GM12878 (cell line): ENCODE data around the gene PIP4K2B. TPM values are rescaled to one million over a fixed set of nuclear protein-coding genes. Genes with fewer than 3 reads are reported as not detected.
A peak's percentile ranks its signal among the peaks of the same experiment; 100 is the strongest.

Experiments
- ATF7 ChIP-seq: fragments of 450-650 bp; IDR thresholded peaks from 2 replicates; pipeline ENCODE4 v1.6.1; 2016; ENCODE audit warnings: low read depth, mild to moderate bottlenecking
- CBFB ChIP-seq: IDR thresholded peaks from 2 replicates; pipeline ENCODE4 v1.6.1; 2016; ENCODE audit warnings: antibody characterized with exemption, low read depth
- CHD1 ChIP-seq: IDR thresholded peaks from 2 replicates; pipeline ENCODE4 v1.6.1; 2012; ENCODE audit warnings: low read depth, low read length, improper control_type of control experiment
- CREB1 ChIP-seq: IDR thresholded peaks from 2 replicates; pipeline ENCODE4 v1.6.1; 2012; ENCODE audit warnings: low read depth, mild to moderate bottlenecking, inconsistent platforms
- EGR1 ChIP-seq, 2 experiments: IDR thresholded peaks; 1 replicate in 1 of 2; 2 replicates in 1 of 2; pipeline ENCODE4 v1.6.1; 2011 to 2012; ENCODE audit warnings: low read depth in 2 of 2, low read length in 2 of 2, borderline replicate concordance in 1 of 2, mild to moderate bottlenecking in 1 of 2, moderate library complexity in 1 of 2
- HDAC6 ChIP-seq: fragments of 200-600 bp; sonication (generic); IDR thresholded peaks from one replicate; pipeline ENCODE4 v1.8.0; 2017; ENCODE audit warnings: antibody characterized with exemption; ENCODE audit not compliant: unreplicated experiment
- MEF2A ChIP-seq: IDR thresholded peaks from 2 replicates; pipeline ENCODE4 v1.6.1; 2011; ENCODE audit warnings: low read depth, mild to moderate bottlenecking, low read length, moderate library complexity; ENCODE audit not compliant: insufficient read depth
- MYB ChIP-seq: fragments of 150-350 bp; IDR thresholded peaks from 2 replicates; pipeline ENCODE4 v1.6.1; 2014; ENCODE audit warnings: mild to moderate bottlenecking, low read depth, low read length, borderline replicate concordance
- MYC ChIP-seq: IDR thresholded peaks from 2 replicates; pipeline ENCODE4 v1.6.1; 2011; ENCODE audit warnings: mild to moderate bottlenecking, low read length, moderate library complexity, inconsistent platforms; ENCODE audit not compliant: insufficient read depth, insufficient replicate concordance, insufficient read length, severe bottlenecking
- NBN ChIP-seq: fragments of 450-650 bp; IDR thresholded peaks from 2 replicates; pipeline ENCODE4 v1.6.1; 2016
- PAX5 ChIP-seq: IDR thresholded peaks from 2 replicates; pipeline ENCODE4 v1.6.1; 2011; ENCODE audit warnings: low read depth, low read length, borderline replicate concordance
- RAD51 ChIP-seq: fragments of 450-650 bp; IDR thresholded peaks from 2 replicates; pipeline ENCODE4 v1.6.1; 2016; ENCODE audit warnings: moderate library complexity, mild to moderate bottlenecking, inconsistent platforms
- SPI1 ChIP-seq: IDR thresholded peaks from 2 replicates; pipeline ENCODE4 v1.6.1; 2011; ENCODE audit warnings: low read depth, mild to moderate bottlenecking, low read length, moderate library complexity, borderline replicate concordance; ENCODE audit not compliant: insufficient read depth
- STAT1 ChIP-seq: fragments of 450-650 bp; conservative IDR thresholded peaks from 2 replicates; pipeline ENCODE4 v1.6.1; 2014; ENCODE audit warnings: antibody characterized with exemption, mild to moderate bottlenecking
- WRNIP1 ChIP-seq: IDR thresholded peaks from 2 replicates; pipeline ENCODE4 v1.6.1; 2011; ENCODE audit warnings: low read depth, low read length, improper control_type of control experiment, borderline replicate concordance
- ZNF274 ChIP-seq: IDR thresholded peaks from one replicate; pipeline ENCODE4 v1.8.0; 2011; ENCODE audit not compliant: insufficient read length, insufficient read depth
- polyA plus RNA-seq, 11 experiments: library from polyadenylated mRNA; depleted of rRNA in 4 of 11; unstranded in 6 of 11; stranded (reverse) in 5 of 11; fragments of >200 nt; fragmentation: Nextera tagmentation in 4 of 11; fragmentation: Illumina TruSeq in 1 of 11; extraction: Ambion mirVana in 4 of 11; extraction: Trizol in 1 of 11; gene quantifications; 1 replicate in 1 of 11; 2 replicates in 10 of 11; pipeline versions ENCODE4 v1.2.1 to v1.2.3, GENCODE V29; 2011 to 2016; ENCODE audit warnings: inconsistent platforms in 2 of 11, missing spikeins in 2 of 11, low read depth in 1 of 11
- total RNA-seq, 4 experiments: library from RNA; depleted of rRNA in 3 of 4; stranded (reverse); fragments of >200 nt in 3 of 4; fragmentation: Illumina TruSeq in 1 of 4; extraction: Trizol in 1 of 4; gene quantifications; 2 replicates each; pipeline versions ENCODE4 v1.2.1 to v1.2.3, GENCODE V29; 2013 to 2021
- TF ChIP-seq, protein P1 (sequence below): IDR thresholded peaks from 2 replicates; pipeline ENCODE4 v1.6.1; 2012; ENCODE audit warnings: low read length, inconsistent platforms
- TF ChIP-seq, protein P2 (sequence below): fragments of 150-350 bp; IDR thresholded peaks from 2 replicates; pipeline ENCODE4 v1.6.1; 2016; ENCODE audit warnings: low read depth, low read length
- TF ChIP-seq, protein P3 (sequence below): IDR thresholded peaks from 2 replicates; pipeline ENCODE4 v1.6.1; 2011; ENCODE audit warnings: low read depth, mild to moderate bottlenecking, low read length, moderate library complexity, borderline replicate concordance; ENCODE audit errors: extremely low read depth
- TF ChIP-seq, protein P4 (sequence below): IDR thresholded peaks from 2 replicates; pipeline ENCODE4 v1.6.1; 2011; ENCODE audit warnings: borderline replicate concordance, low read depth, mild to moderate bottlenecking, moderate library complexity, low read length; ENCODE audit not compliant: insufficient read depth, poor library complexity, severe bottlenecking
- TF ChIP-seq, protein P5 (sequence below): IDR thresholded peaks from 2 replicates; pipeline ENCODE4 v1.6.1; 2012; ENCODE audit warnings: low read depth, low read length, improper control_type of control experiment

PIP4K2B gene
- total and polyA plus RNA-seq, 10 of the 15 experiments (the other 5 are each of a cell fraction or from before 2014, with no cell fraction given): 3.8 to 30.3 (median 18.2) TPM

DNA sequence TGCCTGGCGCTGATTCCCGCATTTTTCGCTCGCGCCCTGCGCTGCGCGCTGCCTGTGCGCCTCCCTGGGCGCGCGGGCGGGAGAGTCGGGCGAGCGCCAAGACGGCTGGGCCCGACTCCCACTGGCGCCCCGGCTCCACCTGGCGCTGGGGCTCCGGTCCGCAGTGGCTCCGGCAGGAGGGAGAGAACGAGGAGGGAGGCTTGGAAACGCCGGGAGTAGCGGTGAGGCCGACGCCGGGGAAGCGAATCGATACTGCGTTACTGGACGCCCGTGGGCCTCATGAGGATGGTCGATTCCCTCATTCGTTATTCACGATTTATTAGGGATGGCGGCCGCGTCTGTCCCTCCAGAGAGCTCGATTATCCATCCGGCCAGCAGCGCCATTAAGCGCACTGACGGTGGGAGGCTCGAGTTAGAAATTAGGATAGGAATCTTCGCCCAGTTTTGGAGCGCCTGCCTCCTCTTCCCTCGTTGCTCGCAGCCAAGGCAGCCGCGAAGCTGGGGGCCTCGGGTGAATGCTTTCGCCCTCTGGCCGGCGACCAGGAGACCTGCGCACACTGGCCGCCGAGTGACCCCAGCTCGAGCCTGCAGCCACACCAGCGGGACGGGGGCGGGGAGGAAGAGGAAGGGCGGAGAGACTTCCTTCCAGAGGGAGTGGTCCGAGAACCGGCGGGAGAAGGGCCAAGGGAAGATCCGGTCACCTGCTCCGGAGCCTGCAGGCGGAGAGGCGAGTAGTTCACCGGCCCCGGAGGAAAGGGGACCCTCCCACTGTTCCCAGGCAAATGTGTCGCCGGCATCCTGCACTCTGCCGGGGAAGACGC lies 49.9 kb downstream of the PIP4K2B start (continued):
- TF ChIP-seq STAT1 (no peak), CREB1 (no peak), MYC (no peak), EGR1 (IDR thresholded peaks at IDR 0.05; ENCODE audit: borderline replicate concordance in 1 of 2, low read depth in 2 of 2, low read length in 2 of 2) (peak in 1 of 2 experiments; percentile 87; a peak in 1 of 3 replicates), PAX5 (no peak), CHD1 (no peak), NBN (no peak), CBFB (no peak), MYB (no peak), RAD51 (peak; percentile 29; the same call in 1 of the 2 replicates), ZNF274 (no peak), SPI1 (peak; percentile 73), WRNIP1 (no peak), ATF7 (no peak), HDAC6 (no peak), MEF2A (no peak)
- TF ChIP-seq, protein P1, sequence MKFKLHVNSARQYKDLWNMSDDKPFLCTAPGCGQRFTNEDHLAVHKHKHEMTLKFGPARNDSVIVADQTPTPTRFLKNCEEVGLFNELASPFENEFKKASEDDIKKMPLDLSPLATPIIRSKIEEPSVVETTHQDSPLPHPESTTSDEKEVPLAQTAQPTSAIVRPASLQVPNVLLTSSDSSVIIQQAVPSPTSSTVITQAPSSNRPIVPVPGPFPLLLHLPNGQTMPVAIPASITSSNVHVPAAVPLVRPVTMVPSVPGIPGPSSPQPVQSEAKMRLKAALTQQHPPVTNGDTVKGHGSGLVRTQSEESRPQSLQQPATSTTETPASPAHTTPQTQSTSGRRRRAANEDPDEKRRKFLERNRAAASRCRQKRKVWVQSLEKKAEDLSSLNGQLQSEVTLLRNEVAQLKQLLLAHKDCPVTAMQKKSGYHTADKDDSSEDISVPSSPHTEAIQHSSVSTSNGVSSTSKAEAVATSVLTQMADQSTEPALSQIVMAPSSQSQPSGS: no peak
- TF ChIP-seq, protein P2, sequence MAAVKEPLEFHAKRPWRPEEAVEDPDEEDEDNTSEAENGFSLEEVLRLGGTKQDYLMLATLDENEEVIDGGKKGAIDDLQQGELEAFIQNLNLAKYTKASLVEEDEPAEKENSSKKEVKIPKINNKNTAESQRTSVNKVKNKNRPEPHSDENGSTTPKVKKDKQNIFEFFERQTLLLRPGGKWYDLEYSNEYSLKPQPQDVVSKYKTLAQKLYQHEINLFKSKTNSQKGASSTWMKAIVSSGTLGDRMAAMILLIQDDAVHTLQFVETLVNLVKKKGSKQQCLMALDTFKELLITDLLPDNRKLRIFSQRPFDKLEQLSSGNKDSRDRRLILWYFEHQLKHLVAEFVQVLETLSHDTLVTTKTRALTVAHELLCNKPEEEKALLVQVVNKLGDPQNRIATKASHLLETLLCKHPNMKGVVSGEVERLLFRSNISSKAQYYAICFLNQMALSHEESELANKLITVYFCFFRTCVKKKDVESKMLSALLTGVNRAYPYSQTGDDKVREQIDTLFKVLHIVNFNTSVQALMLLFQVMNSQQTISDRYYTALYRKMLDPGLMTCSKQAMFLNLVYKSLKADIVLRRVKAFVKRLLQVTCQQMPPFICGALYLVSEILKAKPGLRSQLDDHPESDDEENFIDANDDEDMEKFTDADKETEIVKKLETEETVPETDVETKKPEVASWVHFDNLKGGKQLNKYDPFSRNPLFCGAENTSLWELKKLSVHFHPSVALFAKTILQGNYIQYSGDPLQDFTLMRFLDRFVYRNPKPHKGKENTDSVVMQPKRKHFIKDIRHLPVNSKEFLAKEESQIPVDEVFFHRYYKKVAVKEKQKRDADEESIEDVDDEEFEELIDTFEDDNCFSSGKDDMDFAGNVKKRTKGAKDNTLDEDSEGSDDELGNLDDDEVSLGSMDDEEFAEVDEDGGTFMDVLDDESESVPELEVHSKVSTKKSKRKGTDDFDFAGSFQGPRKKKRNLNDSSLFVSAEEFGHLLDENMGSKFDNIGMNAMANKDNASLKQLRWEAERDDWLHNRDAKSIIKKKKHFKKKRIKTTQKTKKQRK: no peak
- TF ChIP-seq, protein P3, sequence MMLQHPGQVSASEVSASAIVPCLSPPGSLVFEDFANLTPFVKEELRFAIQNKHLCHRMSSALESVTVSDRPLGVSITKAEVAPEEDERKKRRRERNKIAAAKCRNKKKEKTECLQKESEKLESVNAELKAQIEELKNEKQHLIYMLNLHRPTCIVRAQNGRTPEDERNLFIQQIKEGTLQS: no peak
- TF ChIP-seq, protein P4, sequence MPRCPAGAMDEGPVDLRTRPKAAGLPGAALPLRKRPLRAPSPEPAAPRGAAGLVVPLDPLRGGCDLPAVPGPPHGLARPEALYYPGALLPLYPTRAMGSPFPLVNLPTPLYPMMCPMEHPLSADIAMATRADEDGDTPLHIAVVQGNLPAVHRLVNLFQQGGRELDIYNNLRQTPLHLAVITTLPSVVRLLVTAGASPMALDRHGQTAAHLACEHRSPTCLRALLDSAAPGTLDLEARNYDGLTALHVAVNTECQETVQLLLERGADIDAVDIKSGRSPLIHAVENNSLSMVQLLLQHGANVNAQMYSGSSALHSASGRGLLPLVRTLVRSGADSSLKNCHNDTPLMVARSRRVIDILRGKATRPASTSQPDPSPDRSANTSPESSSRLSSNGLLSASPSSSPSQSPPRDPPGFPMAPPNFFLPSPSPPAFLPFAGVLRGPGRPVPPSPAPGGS: no peak
- TF ChIP-seq, protein P5, sequence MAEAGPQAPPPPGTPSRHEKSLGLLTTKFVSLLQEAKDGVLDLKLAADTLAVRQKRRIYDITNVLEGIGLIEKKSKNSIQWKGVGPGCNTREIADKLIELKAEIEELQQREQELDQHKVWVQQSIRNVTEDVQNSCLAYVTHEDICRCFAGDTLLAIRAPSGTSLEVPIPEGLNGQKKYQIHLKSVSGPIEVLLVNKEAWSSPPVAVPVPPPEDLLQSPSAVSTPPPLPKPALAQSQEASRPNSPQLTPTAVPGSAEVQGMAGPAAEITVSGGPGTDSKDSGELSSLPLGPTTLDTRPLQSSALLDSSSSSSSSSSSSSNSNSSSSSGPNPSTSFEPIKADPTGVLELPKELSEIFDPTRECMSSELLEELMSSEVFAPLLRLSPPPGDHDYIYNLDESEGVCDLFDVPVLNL: no peak
